H1 (cell line): Measurements from ENCODE around the gene FEV. TPM values are rescaled to one million over a fixed set of nuclear protein-coding genes. Genes with fewer than 3 reads are reported as not detected.

Source experiments
- CTCF ChIA-PET: fragments of 300-600 bp; sonication (Branson Sonifier 250); formaldehyde crosslinking; loops from one replicate; lab custom pipeline; 2021; ENCODE audit not compliant: partially characterized antibody; lab: Charles Lee
- POLR2A ChIA-PET: fragments of 300-600 bp; sonication (Branson Sonifier 250); formaldehyde crosslinking; loops from one replicate; lab custom pipeline; 2021; ENCODE audit warnings: inconsistent platforms; ENCODE audit not compliant: partially characterized antibody; lab: Charles Lee
- DNase-seq, 2 experiments: peaks; one replicate each; pipeline versions ENCODE4 v3.0.0 to v3.0.0-alpha.2; 2010 to 2022; ENCODE audit warnings: low spot score in 2 of 2, low read depth in 1 of 2, mixed read lengths in 1 of 2
- FAIRE-seq: peaks from 2 replicates; lab custom pipeline; 2011; peaks lifted over from hg19 to GRCh38; lab: Jason Lieb, UNC
- H2AFZ ChIP-seq: 2 replicates; pipeline ENCODE4 v1.8.1; 2012; ENCODE audit warnings: low read length, inconsistent platforms
- H2AK5ac ChIP-seq: 2 replicates; pipeline ENCODE4 v1.6.1; 2013; ENCODE audit warnings: low read depth, low read length
- H2BK120ac ChIP-seq: replicated peaks from 2 replicates; pipeline ENCODE3; 2013; ENCODE audit warnings: low read depth, low read length, inconsistent platforms
- H2BK12ac ChIP-seq: 2 replicates; pipeline ENCODE4 v1.6.1; 2013; ENCODE audit warnings: low read depth, low read length
- H2BK15ac ChIP-seq: 2 replicates; pipeline ENCODE4 v1.6.1; 2013; ENCODE audit warnings: low read length
- H2BK20ac ChIP-seq: 2 replicates; pipeline ENCODE4 v1.6.1; 2013; ENCODE audit warnings: low read length
- H2BK5ac ChIP-seq: 2 replicates; pipeline ENCODE4 v1.6.1; 2013; ENCODE audit warnings: low read depth, low read length
- H3K14ac ChIP-seq: 2 replicates; pipeline ENCODE4 v1.6.1; 2013; ENCODE audit warnings: inconsistent platforms; ENCODE audit not compliant: insufficient read length
- H3K18ac ChIP-seq: 2 replicates; pipeline ENCODE4 v1.6.1; 2013; ENCODE audit warnings: low read length; ENCODE audit errors: extremely low read depth
- H3K23ac ChIP-seq: 2 replicates; pipeline ENCODE4 v1.6.1; 2013; ENCODE audit warnings: inconsistent platforms; ENCODE audit not compliant: insufficient read length
- H3K23me2 ChIP-seq: 2 replicates; pipeline ENCODE4 v1.6.1; 2013; ENCODE audit warnings: low read depth, low read length
- H3K27ac ChIP-seq: 2 replicates; pipeline ENCODE4 v1.6.1; 2011; ENCODE audit warnings: low read depth, low read length, inconsistent platforms
- H3K27me3 ChIP-seq, 4 experiments: replicated peaks in 1 of 4; 1 replicate in 1 of 4; 2 replicates in 3 of 4; pipeline versions ENCODE4 v1.6.1 to v1.8.1; 2011 to 2013; ENCODE audit warnings: low read length in 3 of 4, mild to moderate bottlenecking in 3 of 4, inconsistent platforms in 2 of 4, mixed read lengths in 2 of 4, moderate library complexity in 1 of 4; ENCODE audit not compliant: control insufficient read depth in 3 of 4, insufficient read depth in 3 of 4; ENCODE audit errors: extremely low read depth in 1 of 4
- H3K36me3 ChIP-seq, 4 experiments: 2 replicates each; pipeline versions ENCODE4 v1.6.1 to v1.8.1; 2011 to 2013; ENCODE audit warnings: mild to moderate bottlenecking in 4 of 4, low read length in 3 of 4, moderate library complexity in 2 of 4, control low read depth in 1 of 4, inconsistent platforms in 1 of 4; ENCODE audit not compliant: insufficient read depth in 4 of 4, control insufficient read depth in 2 of 4
- H3K4ac ChIP-seq: replicated peaks from 2 replicates; pipeline ENCODE3; 2013; ENCODE audit warnings: low read length, low read depth, mixed read lengths, inconsistent platforms; ENCODE audit not compliant: insufficient read length
- H3K4me1 ChIP-seq, 4 experiments: replicated peaks in 1 of 4; 1 replicate in 1 of 4; 2 replicates in 3 of 4; pipeline versions ENCODE4 v1.6.1 to v1.8.1; 2011 to 2013; ENCODE audit warnings: low read length in 3 of 4, inconsistent platforms in 2 of 4, mixed read lengths in 1 of 4; ENCODE audit not compliant: insufficient read depth in 4 of 4, control insufficient read depth in 3 of 4
- H3K4me2 ChIP-seq, 2 experiments: 2 replicates each; pipeline versions ENCODE4 v1.6.1 to v1.8.1; 2011 to 2013; ENCODE audit warnings: low read depth in 2 of 2, low read length in 2 of 2, control low read depth in 1 of 2, inconsistent platforms in 1 of 2, mild to moderate bottlenecking in 1 of 2; ENCODE audit not compliant: insufficient read depth in 1 of 2
- H3K4me3 ChIP-seq, 4 experiments: fragments of 200-600, 300-600 bp in 1 of 4; sonication (generic), shearing (Covaris generic), sonication (Bioruptor Twin) in 1 of 4; 2 replicates each; pipeline versions ENCODE4 v1.5.1 to v1.8.1; 2011 to 2016; ENCODE audit warnings: low read length in 4 of 4, low read depth in 3 of 4, control low read depth in 2 of 4, inconsistent platforms in 2 of 4, mild to moderate bottlenecking in 2 of 4, mixed read lengths in 1 of 4, moderate library complexity in 1 of 4; ENCODE audit not compliant: insufficient read depth in 2 of 4; ENCODE audit errors: extremely low read depth in 1 of 4
- H3K56ac ChIP-seq: replicated peaks from 2 replicates; pipeline ENCODE3; 2013; ENCODE audit warnings: low read depth, mild to moderate bottlenecking, mixed read lengths, low read length, inconsistent platforms; ENCODE audit not compliant: insufficient read length
- H3K79me1 ChIP-seq: 2 replicates; pipeline ENCODE4 v1.6.1; 2013; ENCODE audit warnings: low read depth, low read length, control low read depth
- H3K79me2 ChIP-seq, 2 experiments: 2 replicates each; pipeline versions ENCODE4 v1.6.1 to v1.8.1; 2012 to 2013; ENCODE audit warnings: low read length in 2 of 2, mild to moderate bottlenecking in 2 of 2, inconsistent platforms in 1 of 2; ENCODE audit not compliant: insufficient read depth in 2 of 2, control insufficient read depth in 1 of 2
- H3K9ac ChIP-seq, 4 experiments: replicated peaks in 1 of 4; 1 replicate in 1 of 4; 2 replicates in 3 of 4; pipeline versions ENCODE4 v1.6.1 to v1.8.1; 2011 to 2013; ENCODE audit warnings: low read depth in 3 of 4, low read length in 3 of 4, control low read depth in 2 of 4, mild to moderate bottlenecking in 2 of 4, moderate library complexity in 2 of 4, inconsistent platforms in 1 of 4; ENCODE audit errors: extremely low read depth in 1 of 4
- H3K9me3 ChIP-seq, 2 experiments: 2 replicates each; pipeline versions ENCODE4 v1.6.1 to v1.8.1; 2012 to 2013; ENCODE audit warnings: mild to moderate bottlenecking in 2 of 2, moderate library complexity in 2 of 2, control low read depth in 1 of 2, inconsistent platforms in 1 of 2, low read depth in 1 of 2, low read length in 1 of 2, mixed read lengths in 1 of 2; ENCODE audit not compliant: insufficient read depth in 2 of 2
- H4K20me1 ChIP-seq, 2 experiments: replicated peaks in 1 of 2; 2 replicates each; pipeline versions ENCODE3 to v1.8.1; 2011 to 2013; ENCODE audit warnings: inconsistent platforms in 2 of 2, low read length in 2 of 2, mild to moderate bottlenecking in 1 of 2; ENCODE audit not compliant: insufficient read depth in 2 of 2, control insufficient read depth in 1 of 2
- H4K5ac ChIP-seq: 2 replicates; pipeline ENCODE4 v1.6.1; 2013; ENCODE audit warnings: low read length, low read depth, mixed read lengths, inconsistent platforms; ENCODE audit not compliant: insufficient read length
- H4K8ac ChIP-seq: 2 replicates; pipeline ENCODE4 v1.8.0; 2013; ENCODE audit warnings: mild to moderate bottlenecking, moderate library complexity, low read length, inconsistent platforms; ENCODE audit not compliant: insufficient read depth; ENCODE audit errors: extremely low read depth
- H4K91ac ChIP-seq: replicated peaks from 2 replicates; pipeline ENCODE3; 2013; ENCODE audit warnings: low read length, mixed read lengths, inconsistent platforms; ENCODE audit not compliant: insufficient read length
- GTF2F1 ChIP-seq: IDR thresholded peaks from 2 replicates; pipeline ENCODE4 v1.6.1; 2012; ENCODE audit warnings: low read depth, low read length, improper control_type of control experiment, borderline replicate concordance
- JUN ChIP-seq: IDR thresholded peaks from 2 replicates; pipeline ENCODE4 v1.6.1; 2011; ENCODE audit warnings: low read depth, mild to moderate bottlenecking, improper control_type of control experiment, low read length
- KDM5A ChIP-seq: fragments of 200-600 bp; IDR thresholded peaks from 2 replicates; pipeline ENCODE4 v1.7.1; 2012; ENCODE audit warnings: mild to moderate bottlenecking, low read length, inconsistent platforms, mixed read lengths
- SP1 ChIP-seq: IDR thresholded peaks from 2 replicates; pipeline ENCODE4 v1.6.1; 2011; ENCODE audit warnings: low read depth, low read length
- TAF7 ChIP-seq: optimal IDR thresholded peaks from 2 replicates; pipeline ENCODE3; 2011; ENCODE audit warnings: low read depth, mild to moderate bottlenecking, inconsistent platforms, low read length, moderate library complexity, borderline replicate concordance
- WGBS, 2 experiments: shearing (Covaris generic) in 1 of 2; methylation state at CpG; one replicate each; pipeline versions ENCODE4 v1.1.6 to v1.1.7; 2013 to 2015; ENCODE audit warnings: low lambda C conversion rate in 2 of 2, mixed read lengths in 2 of 2, inconsistent platforms in 1 of 2, low coverage in 1 of 2, missing lambda C conversion rate in 1 of 2; ENCODE audit not compliant: insufficient replicate concordance in 2 of 2, insufficient coverage in 1 of 2, insufficient read length in 1 of 2; ENCODE audit errors: extremely low coverage in 1 of 2, missing lambda C conversion rate in 1 of 2; 5-methylcytosine and 5-hydroxymethylcytosine counted together
- polyA plus RNA-seq, 7 experiments: library from polyadenylated mRNA; depleted of rRNA in 3 of 7; stranded (reverse) in 5 of 7; unstranded in 2 of 7; fragments of >200 nt in 5 of 7; fragments of 200-250 nt in 2 of 7; gene quantifications; 1 replicate in 5 of 7; 2 replicates in 1 of 7; 4 replicates in 1 of 7; pipeline versions ENCODE4 v1.2.1 to v1.2.3, GENCODE V29; 2011 to 2013; ENCODE audit warnings: missing spikeins in 2 of 7, mixed read lengths in 2 of 7
- total RNA-seq: library from RNA; stranded (reverse); fragmentation: NEBNext Ultra II Directional; extraction: Animal tissue kit (Norgen Biotek cat#: 25700); gene quantifications from 2 replicates; pipeline ENCODE4 v1.2.1, GENCODE V29; 2021
- TF ChIP-seq, protein P1 (sequence below): IDR thresholded peaks from 2 replicates; pipeline ENCODE4 v1.6.1; 2011; ENCODE audit warnings: low read depth, mild to moderate bottlenecking, low read length; ENCODE audit not compliant: insufficient read depth

The FEV gene
- total and polyA plus RNA-seq, 2 of the 8 experiments (the other 6 are each of a cell fraction or from before 2014, with no cell fraction given) = not detected

DNA sequence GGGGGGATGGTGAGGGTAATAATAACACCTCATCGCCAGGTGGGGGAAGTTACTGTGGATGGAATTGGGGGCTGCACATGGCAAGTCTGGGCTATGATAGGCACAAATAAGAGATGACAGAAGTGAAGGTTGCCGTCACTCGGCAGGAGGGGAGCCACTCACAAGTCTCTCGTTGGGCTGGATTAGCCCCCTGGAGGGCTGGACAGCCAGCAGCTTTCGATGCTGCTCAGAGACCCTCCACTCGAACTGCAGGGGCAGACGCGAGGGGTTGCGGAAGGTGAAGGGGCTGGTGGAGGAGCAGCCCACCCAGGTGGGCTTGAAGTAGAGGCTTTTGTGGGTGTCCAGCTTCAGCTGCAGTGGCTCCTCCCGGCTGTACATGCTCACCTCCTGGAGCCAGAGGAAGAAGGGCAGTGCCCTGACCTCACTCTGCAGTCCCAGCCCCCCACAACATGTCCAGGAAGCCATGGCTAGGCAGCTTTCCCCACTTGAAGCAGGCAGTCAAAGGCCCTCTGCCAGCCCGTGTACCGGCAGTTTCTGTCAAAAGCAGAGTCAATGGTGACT is 38.1 kb upstream of the FEV start:
- Histone ChIP-seq H3K14ac (no peak overlapping the region), H4K5ac (no peak overlapping the region), H3K9ac (no peak overlapping the region), H3K56ac (no peak overlapping the region), H2BK15ac (no peak overlapping the region), H4K20me1 (peaks cover 0 to 1% of the 10 kb centered on the region in 2 experiments), H2AK5ac (no peak overlapping the region), H3K36me3 (no peaks in the 10 kb centered on the region), H2BK20ac (no peak overlapping the region), H3K4me1 (no peaks in the 10 kb centered on the region), H3K27me3 (peaks cover 0 to 3% (median 0%) of the 10 kb centered on the region in 4 experiments; a peak in 3 of 7 replicates), H3K23ac (no peak overlapping the region), H4K8ac (no peak overlapping the region), H2BK12ac (no peak overlapping the region), H3K27ac (no peak overlapping the region), H3K18ac (no peak overlapping the region), H3K9me3 (no peaks in the 10 kb centered on the region), H2AFZ (no peak overlapping the region), H2BK120ac (no peak overlapping the region), H3K4me2 (no peak overlapping the region), H3K4ac (no peak overlapping the region), H3K79me2 (no peaks in the 10 kb centered on the region), H3K79me1 (no peaks in the 10 kb centered on the region), H3K4me3 (no peak overlapping the region), H3K23me2 (no peaks in the 10 kb centered on the region), H2BK5ac (no peak overlapping the region), H4K91ac (peak overlapping the region; percentile 40)
- CTCF ChIA-PET = interaction anchor here (1.2 to 45.5 kb wide), 6 partner anchors 13 to 131 kb away, joined by 3 to 1006 read pairs (median 102); partner anchors contain the start of genes CFAP65, CRYBA2, IHH and NHEJ1
- TF ChIP-seq TAF7 (no peak), SP1 (no peak), KDM5A (no peak), JUN (no peak), GTF2F1 (no peak)
- TF ChIP-seq, protein P1, sequence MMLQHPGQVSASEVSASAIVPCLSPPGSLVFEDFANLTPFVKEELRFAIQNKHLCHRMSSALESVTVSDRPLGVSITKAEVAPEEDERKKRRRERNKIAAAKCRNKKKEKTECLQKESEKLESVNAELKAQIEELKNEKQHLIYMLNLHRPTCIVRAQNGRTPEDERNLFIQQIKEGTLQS = no peak
- 91% methylated on average over 12 of the region's 12 CpGs; no CpG with 5 or more reads in 1 of the 2 experiments for WGBS, 2 experiments
- no peak for FAIRE-seq
- DNase-seq = no peak
- POLR2A ChIA-PET = no interaction called here
